Trophoblast cell (in vitro differentiated cells and primary cell): ENCODE measurements around the gene OR51A2. TPM values are rescaled to one million over a fixed set of nuclear protein-coding genes. Genes with fewer than 3 reads are reported as not detected.
"Not testable (repeated sequence)": the region's sequence is repeated elsewhere in the genome, so short reads cannot be mapped to it uniquely, and the experiment has no call there.

Experiments
- DNase-seq, 2 donors: peaks; one replicate each; pipeline ENCODE4 v3.0.0-alpha.2; 2016
- H2AFZ ChIP-seq: 2 replicates; pipeline ENCODE4 v1.6.1; 2013; ENCODE audit warnings: low read length, moderate library complexity, mild to moderate bottlenecking; ENCODE audit not compliant: insufficient read depth, poor library complexity
- H2AK5ac ChIP-seq: 2 replicates; pipeline ENCODE4 v1.6.1; 2013; ENCODE audit warnings: mild to moderate bottlenecking, low read length
- H2BK120ac ChIP-seq: 2 replicates; pipeline ENCODE4 v1.6.1; 2013; ENCODE audit warnings: low read length, mild to moderate bottlenecking, moderate library complexity; ENCODE audit not compliant: insufficient read depth, poor library complexity
- H2BK12ac ChIP-seq: 2 replicates; pipeline ENCODE4 v1.6.1; 2013; ENCODE audit warnings: mild to moderate bottlenecking, low read length, moderate library complexity
- H2BK5ac ChIP-seq: 2 replicates; pipeline ENCODE4 v1.6.1; 2013; ENCODE audit warnings: low read length, low read depth, moderate library complexity, mild to moderate bottlenecking; ENCODE audit not compliant: poor library complexity
- H3K14ac ChIP-seq: 2 replicates; pipeline ENCODE4 v1.6.1; 2013; ENCODE audit warnings: mild to moderate bottlenecking, low read length
- H3K18ac ChIP-seq: 2 replicates; pipeline ENCODE4 v1.6.1; 2013; ENCODE audit warnings: mild to moderate bottlenecking, low read length
- H3K23ac ChIP-seq: 2 replicates; pipeline ENCODE4 v1.6.1; 2013; ENCODE audit warnings: low read length
- H3K27ac ChIP-seq: 2 replicates; pipeline ENCODE4 v1.5.1; 2013; ENCODE audit warnings: low read depth, mild to moderate bottlenecking, inconsistent platforms, low read length, moderate library complexity
- H3K27me3 ChIP-seq: 2 replicates; pipeline ENCODE4 v1.6.1; 2013; ENCODE audit warnings: inconsistent platforms, mild to moderate bottlenecking, low read length, moderate library complexity; ENCODE audit not compliant: insufficient read depth
- H3K36me3 ChIP-seq, 2 experiments: 1 replicate in 1 of 2; 2 replicates in 1 of 2; pipeline ENCODE4 v1.6.1; 2013; ENCODE audit warnings: low read length in 2 of 2, mild to moderate bottlenecking in 2 of 2, moderate library complexity in 1 of 2; ENCODE audit not compliant: insufficient read depth in 2 of 2, control insufficient read depth in 1 of 2
- H3K4ac ChIP-seq: 2 replicates; pipeline ENCODE4 v1.6.1; 2013; ENCODE audit warnings: low read depth, mild to moderate bottlenecking, low read length, moderate library complexity
- H3K4me1 ChIP-seq, 2 experiments: 1 replicate in 1 of 2; 2 replicates in 1 of 2; pipeline ENCODE4 v1.6.1; 2013; ENCODE audit warnings: low read length in 2 of 2, mild to moderate bottlenecking in 2 of 2, moderate library complexity in 1 of 2; ENCODE audit not compliant: insufficient read depth in 2 of 2, control insufficient read depth in 1 of 2
- H3K4me2 ChIP-seq: 2 replicates; pipeline ENCODE4 v1.6.1; 2013; ENCODE audit warnings: inconsistent platforms, mild to moderate bottlenecking, low read length, moderate library complexity
- H3K4me3 ChIP-seq: 2 replicates; pipeline ENCODE4 v1.5.1; 2013; ENCODE audit warnings: mild to moderate bottlenecking, low read depth, low read length, inconsistent platforms
- H3K79me1 ChIP-seq: one replicate; pipeline ENCODE4 v1.6.1; 2013; ENCODE audit warnings: low read length
- H3K79me2 ChIP-seq: 2 replicates; pipeline ENCODE4 v1.6.1; 2013; ENCODE audit warnings: low read length, mild to moderate bottlenecking; ENCODE audit not compliant: control insufficient read depth, insufficient read depth, poor library complexity
- H3K9ac ChIP-seq: 2 replicates; pipeline ENCODE4 v1.6.1; 2013; ENCODE audit warnings: mild to moderate bottlenecking, low read length
- H3K9me3 ChIP-seq: 2 replicates; pipeline ENCODE4 v1.6.1; 2013; ENCODE audit warnings: low read depth, mild to moderate bottlenecking, control low read depth, inconsistent platforms, low read length; ENCODE audit not compliant: insufficient read depth
- H4K12ac ChIP-seq: 2 replicates; pipeline ENCODE4 v1.6.1; 2013; ENCODE audit warnings: low read depth, mild to moderate bottlenecking, low read length, moderate library complexity
- H4K8ac ChIP-seq: 2 replicates; pipeline ENCODE4 v1.6.1; 2013; ENCODE audit warnings: low read depth, mild to moderate bottlenecking, low read length, moderate library complexity
- H4K91ac ChIP-seq: one replicate; pipeline ENCODE4 v1.6.1; 2013; ENCODE audit warnings: low read depth, mild to moderate bottlenecking, low read length, moderate library complexity
- WGBS: extraction: QIAGEN DNeasy Blood & Tissue Kit; methylation state at CpG from one replicate; pipeline ENCODE4 v1.1.7; 2013; ENCODE audit warnings: missing lambda C conversion rate; ENCODE audit not compliant: insufficient read length, insufficient coverage; ENCODE audit errors: extremely low coverage; 5-methylcytosine and 5-hydroxymethylcytosine counted together
- polyA plus RNA-seq: library from polyadenylated mRNA; stranded (reverse); fragments of 200-250 nt; gene quantifications from 2 replicates; pipeline ENCODE4 v1.2.3, GENCODE V29; 2013

The OR51A2 gene
- polyA plus RNA-seq = not detected in 2 replicates

- H3K9ac ChIP-seq, H3K4ac ChIP-seq, H4K91ac ChIP-seq, H3K18ac ChIP-seq, H2AFZ ChIP-seq, H3K23ac ChIP-seq, H3K4me1 ChIP-seq, H4K12ac ChIP-seq, H3K27ac ChIP-seq, H3K9me3 ChIP-seq, DNase-seq, H2BK120ac ChIP-seq, H3K36me3 ChIP-seq, H4K8ac ChIP-seq, H3K4me2 ChIP-seq, H2BK5ac ChIP-seq, H3K27me3 ChIP-seq, H3K4me3 ChIP-seq, H3K79me1 ChIP-seq, H2AK5ac ChIP-seq, H3K14ac ChIP-seq, H3K79me2 ChIP-seq, H2BK12ac ChIP-seq: not testable (repeated sequence)
- WGBS = no CpG with 5 or more reads among the region's 2 CpGs
These were observed at the start of gene OR51A2 for GRCh38 chr11:4955613-4956012. TSS of gene OR51A2 (minus strand) at chr11:4955713. CDS start at chr11:4955713, 0 bp downstream.

- no peak overlapping the region for H3K27ac ChIP-seq
These were observed 49.1 kb upstream of the OR51A2 start for GRCh38 chr11:5004424-5005274.

GRCh38 chr11:4994551-4994950 is 39.0 kb upstream of the OR51A2 start, which contains the start of gene OR51L1:
TSS of gene OR51L1 (plus strand) at chr11:4994851. CDS start at chr11:4998983, 4,132 bp downstream.
- Histone ChIP-seq H4K8ac (no peak within 1 kb of the TSS), H3K23ac (no peak within 1 kb of the TSS), H3K4me2 (no peak within 1 kb of the TSS), H3K4ac (no peak within 1 kb of the TSS), H3K14ac (no peak within 1 kb of the TSS), H3K9ac (no peak within 1 kb of the TSS), H2BK5ac (no peak within 1 kb of the TSS), H2BK12ac (no peak within 1 kb of the TSS), H3K27ac (no peak within 1 kb of the TSS), H3K79me1 (no peaks in the 10 kb centered on the region), H2BK120ac (no peak within 1 kb of the TSS), H3K9me3 (no peaks in the 10 kb centered on the region), H3K4me3 (no peak within 1 kb of the TSS), H3K79me2 (no peaks in the 10 kb centered on the region), H4K12ac (no peak within 1 kb of the TSS), H3K4me1 (no peaks in the 10 kb centered on the region), H2AK5ac (no peak within 1 kb of the TSS), H3K27me3 (no peaks in the 10 kb centered on the region), H4K91ac (no peak within 1 kb of the TSS), H3K36me3 (no peaks in the 10 kb centered on the region), H3K18ac (no peak within 1 kb of the TSS), H2AFZ (no peak within 1 kb of the TSS)
- no peak for DNase-seq
- no CpG with 5 or more reads among the region's 2 CpGs for WGBS

More at GRCh38 chr11:5004424-5005274, 49.1 kb upstream of the OR51A2 start:
- no peak overlapping the region for H3K14ac ChIP-seq
- no peak overlapping the region for H2BK12ac ChIP-seq
- H2BK120ac ChIP-seq = no peak overlapping the region
- no peak overlapping the region for H4K8ac ChIP-seq
- no peak overlapping the region for H2AK5ac ChIP-seq
- H3K4me1 ChIP-seq = no peaks in the 10 kb centered on the region
- no peak overlapping the region for H3K4ac ChIP-seq
- H3K9ac ChIP-seq = no peak overlapping the region
- no peak overlapping the region for H2AFZ ChIP-seq
- H3K23ac ChIP-seq = no peak overlapping the region
- H3K4me2 ChIP-seq = no peak overlapping the region
- no CpG with 5 or more reads among the region's 6 CpGs for WGBS
- H3K36me3 ChIP-seq = no peaks in the 10 kb centered on the region
- no peak overlapping the region for H2BK5ac ChIP-seq
- H4K91ac ChIP-seq = no peak overlapping the region
- no peaks in the 10 kb centered on the region for H3K79me2 ChIP-seq
- no peak overlapping the region for H4K12ac ChIP-seq
- no peak overlapping the region for H3K18ac ChIP-seq
- peak; percentile 40 to 70 for DNase-seq
- no peak overlapping the region for H3K4me3 ChIP-seq
- no peaks in the 10 kb centered on the region for H3K79me1 ChIP-seq
- no peaks in the 10 kb centered on the region for H3K27me3 ChIP-seq
- H3K9me3 ChIP-seq = no peaks in the 10 kb centered on the region

- Histone ChIP-seq H2BK12ac (no peak overlapping the region), H3K79me1 (no peaks in the 10 kb centered on the region), H2AK5ac (no peak overlapping the region), H4K12ac (no peak overlapping the region), H3K36me3 (no peaks in the 10 kb centered on the region), H3K4me1 (no peaks in the 10 kb centered on the region), H4K91ac (no peak overlapping the region), H3K9ac (no peak overlapping the region), H3K27ac (no peak overlapping the region), H4K8ac (no peak overlapping the region), H2AFZ (no peak overlapping the region), H3K4me3 (no peak overlapping the region), H3K23ac (no peak overlapping the region), H3K18ac (no peak overlapping the region), H3K9me3 (peaks cover 3% of the 10 kb centered on the region), H3K27me3 (no peaks in the 10 kb centered on the region), H2BK5ac (no peak overlapping the region), H3K79me2 (no peaks in the 10 kb centered on the region), H3K4me2 (no peak overlapping the region), H3K14ac (no peak overlapping the region), H3K4ac (no peak overlapping the region), H2BK120ac (no peak overlapping the region)
- no peak for DNase-seq
- WGBS = no CpG with 5 or more reads among the region's 1 CpG
These were observed 35.5 kb upstream of the OR51A2 start for GRCh38 chr11:4991060-4991459.
